NOMO-1 treated with dmso at 0.1 percent for 144 hours (cell line): Measurements from ENCODE around the gene DCAF6.
"Not testable (repeated sequence)": the region's sequence is repeated elsewhere in the genome, so short reads cannot be mapped to it uniquely, and the experiment has no call there.

Source experiments
- DNase-seq: peaks from one replicate; lab custom pipeline; 2025; ENCODE audit not compliant: unreplicated experiment; lab: John Stamatoyannopoulos, UW

The DCAF6 gene

GRCh38 chr1:168007691-168008090, 71.2 kb downstream of the DCAF6 start:
- DNase-seq = no peak

GRCh38 chr1:168008595-168008994, 72.1 kb downstream of the DCAF6 start:
- no peak for DNase-seq

- no peak for DNase-seq
These were observed 72.8 kb downstream of the DCAF6 start for GRCh38 chr1:168009322-168009721.

GRCh38 chr1:168019407-168019806, 82.9 kb downstream of the DCAF6 start:
- DNase-seq = no peak

DNA sequence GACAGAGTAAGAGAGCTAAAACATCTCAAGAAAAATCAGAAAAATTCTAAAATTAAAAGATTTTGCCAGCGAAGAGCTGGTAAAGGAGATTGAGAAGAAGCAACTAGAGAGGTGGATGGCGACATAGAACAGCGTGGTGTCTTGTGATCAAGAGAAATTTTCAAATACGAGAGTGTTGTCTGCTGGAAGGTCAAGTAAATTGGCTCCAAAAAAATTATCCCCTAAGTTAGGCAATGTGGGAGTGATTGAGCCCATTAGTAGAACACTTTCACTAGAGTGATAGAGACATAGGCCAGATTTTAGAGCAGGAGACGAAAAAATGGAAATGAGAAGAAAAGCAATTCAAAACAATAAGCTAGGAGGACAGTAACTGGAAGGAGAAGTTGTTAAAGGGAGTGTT, 94.7 kb downstream of the DCAF6 start:
- no peak for DNase-seq

GRCh38 chr1:168031627-168032026, 95.1 kb downstream of the DCAF6 start:
- DNase-seq = no peak

GRCh38 chr1:168032029-168032428, 95.5 kb downstream of the DCAF6 start:
- no peak for DNase-seq

DNA sequence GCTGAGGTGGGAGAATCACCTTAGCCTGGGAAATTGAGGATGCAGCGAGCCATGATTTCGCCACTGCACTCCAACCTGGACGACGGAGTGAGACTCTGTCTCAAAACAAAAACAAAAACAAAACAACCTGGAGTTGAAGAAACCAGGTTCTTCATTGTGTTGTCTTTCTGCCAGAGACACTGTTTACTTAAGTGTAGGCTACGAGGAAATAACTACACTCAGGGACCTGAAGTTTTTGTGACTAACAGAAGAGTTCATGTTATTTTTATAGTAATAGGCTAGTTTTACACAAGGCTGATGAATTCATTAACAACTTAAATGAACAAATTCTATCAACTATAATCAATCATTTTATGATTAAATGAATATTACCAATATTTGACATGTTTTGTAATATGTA, 98.9 kb downstream of the DCAF6 start:
- DNase-seq = no peak

DNA sequence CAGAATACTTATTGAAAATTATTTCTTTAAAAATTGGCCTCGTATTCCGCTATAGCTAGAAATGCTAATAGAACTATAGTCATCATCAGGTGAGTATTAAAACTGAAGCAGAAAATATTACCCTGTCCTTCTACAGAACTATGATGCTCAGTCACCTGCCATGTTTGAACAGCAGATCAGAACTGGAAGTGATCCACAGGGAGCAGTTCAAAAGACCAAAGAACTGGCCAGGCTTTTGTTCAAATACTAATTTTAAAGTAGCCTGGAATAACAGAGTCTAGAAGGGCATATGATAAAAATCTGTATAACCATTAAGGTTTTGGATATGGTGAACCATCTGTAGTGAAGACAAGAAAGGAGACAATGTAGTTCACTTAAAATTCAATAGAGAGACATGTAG, 105.9 kb downstream of the DCAF6 start:
- no peak for DNase-seq

DNA sequence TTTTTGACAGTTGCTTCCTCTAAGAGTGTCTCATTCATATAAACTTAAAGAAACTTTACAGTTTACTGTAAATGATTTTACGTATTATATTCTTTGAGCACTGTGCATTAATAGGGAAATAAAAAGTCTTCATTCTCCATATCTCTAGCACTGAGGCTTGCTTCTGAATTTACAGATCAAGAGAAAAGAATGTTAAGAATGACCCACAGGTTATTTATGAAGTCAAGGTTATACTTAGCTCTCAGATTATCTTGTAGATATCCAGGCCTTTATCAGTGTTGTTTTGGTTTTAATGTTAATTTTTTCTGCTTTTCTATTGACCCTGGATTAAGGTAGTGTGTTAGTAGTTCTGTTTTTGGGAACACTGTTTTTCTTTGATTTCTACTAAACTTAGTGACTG, 108.8 kb downstream of the DCAF6 start:
- DNase-seq = no peak

DNA sequence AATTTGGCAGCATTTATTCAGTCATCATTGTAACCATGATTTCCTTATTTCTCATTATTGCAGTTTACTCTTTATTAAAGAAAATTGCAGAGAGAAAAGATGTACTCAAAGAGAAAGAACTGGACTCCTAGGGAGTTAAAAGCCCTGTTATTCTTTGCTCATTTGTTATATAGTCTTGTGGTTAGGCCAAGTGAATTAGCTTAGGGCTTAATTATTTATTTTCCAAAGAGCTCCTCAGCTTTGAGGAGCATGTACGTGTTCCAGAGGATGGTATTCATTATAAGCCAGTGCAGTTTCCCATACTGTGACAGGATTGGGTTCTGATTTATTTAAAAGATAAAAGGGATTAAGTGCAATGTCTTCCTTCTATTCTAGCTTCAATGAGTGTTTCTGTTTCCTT, 113.8 kb downstream of the DCAF6 start:
- DNase-seq = no peak

- DNase-seq = no peak
These were observed 114.4 kb downstream of the DCAF6 start for GRCh38 chr1:168050880-168051279.

- no peak for DNase-seq
These were observed 117.2 kb downstream of the DCAF6 start for GRCh38 chr1:168053681-168054080.

- no peak for DNase-seq
These were observed 117.6 kb downstream of the DCAF6 start for GRCh38 chr1:168054117-168054516.

GRCh38 chr1:168056152-168056551, 119.7 kb downstream of the DCAF6 start:
- not testable (repeated sequence) for DNase-seq

- DNase-seq = no peak
These were observed 120.9 kb downstream of the DCAF6 start for GRCh38 chr1:168057355-168057754.

DNA sequence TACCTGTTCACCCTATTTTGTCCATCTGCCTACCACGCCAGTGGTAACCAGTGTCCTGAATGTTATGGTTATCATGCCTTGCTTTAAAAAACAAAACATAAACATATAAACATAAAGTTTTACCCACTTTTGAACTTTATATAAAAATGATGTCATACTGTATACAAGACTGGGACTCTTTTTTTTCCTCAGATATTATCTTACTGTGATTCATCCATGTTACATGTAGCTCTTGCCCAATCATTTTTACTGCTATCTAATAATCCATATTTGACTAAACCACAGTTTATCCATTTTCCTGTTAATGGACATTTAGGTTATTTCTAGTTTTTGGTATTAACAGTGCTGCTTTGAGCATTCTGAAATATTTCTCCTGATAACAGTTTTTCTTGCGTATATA, 121.4 kb downstream of the DCAF6 start:
- no peak for DNase-seq

GRCh38 chr1:168064216-168064615, 127.7 kb downstream of the DCAF6 start:
- DNase-seq = no peak

DNA sequence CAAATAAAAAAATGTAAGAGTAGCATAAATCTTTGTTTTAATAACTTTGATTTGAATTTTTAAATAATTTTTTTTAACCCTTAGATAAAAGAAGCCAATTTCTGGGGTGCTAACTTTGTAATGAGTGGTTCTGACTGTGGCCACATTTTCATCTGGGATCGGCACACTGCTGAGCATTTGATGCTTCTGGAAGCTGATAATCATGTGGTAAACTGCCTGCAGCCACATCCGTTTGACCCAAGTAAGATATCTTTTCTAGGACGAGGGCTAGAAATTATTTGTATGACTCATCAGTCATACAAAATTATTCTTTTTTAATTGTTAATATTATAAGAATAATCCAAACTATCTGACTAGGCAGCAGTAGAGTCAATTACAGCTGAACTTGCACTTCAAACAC, 129.0 kb downstream of the DCAF6 start:
- DNase-seq = no peak

- no peak for DNase-seq
These were observed 132.9 kb downstream of the DCAF6 start for GRCh38 chr1:168069384-168069783.

DNA sequence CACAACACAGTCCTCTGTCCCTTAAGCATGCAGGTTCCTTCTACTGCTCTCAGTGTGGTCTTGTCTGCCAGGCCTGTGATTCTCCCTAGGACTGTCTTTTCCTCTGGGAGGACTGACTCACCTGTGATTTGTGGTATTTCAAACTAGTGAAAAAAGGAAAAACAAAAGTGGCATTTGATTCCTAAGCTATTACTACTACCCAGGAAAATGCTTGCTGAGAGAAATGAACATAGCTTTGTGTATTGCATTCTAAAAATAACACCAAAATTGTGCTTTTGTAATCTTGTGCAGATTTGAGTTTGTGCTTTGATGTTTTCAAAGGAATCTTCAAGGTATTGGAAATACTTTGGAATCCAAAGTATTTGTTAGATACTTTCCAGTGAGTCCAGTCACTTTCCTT, 143.3 kb downstream of the DCAF6 start:
- DNase-seq = no peak

- DNase-seq = no peak
These were observed 145.0 kb downstream of the DCAF6 start for GRCh38 chr1:168081373-168082007.

GRCh38 chr1:168082008-168082876, 145.8 kb downstream of the DCAF6 start:
- peak; percentile 68 for DNase-seq
